ENCODE measurements around the gene FGFRL1.
A peak's percentile ranks its signal among the peaks of the same experiment; 100 is the strongest.

FGFRL1 gene

DNA sequence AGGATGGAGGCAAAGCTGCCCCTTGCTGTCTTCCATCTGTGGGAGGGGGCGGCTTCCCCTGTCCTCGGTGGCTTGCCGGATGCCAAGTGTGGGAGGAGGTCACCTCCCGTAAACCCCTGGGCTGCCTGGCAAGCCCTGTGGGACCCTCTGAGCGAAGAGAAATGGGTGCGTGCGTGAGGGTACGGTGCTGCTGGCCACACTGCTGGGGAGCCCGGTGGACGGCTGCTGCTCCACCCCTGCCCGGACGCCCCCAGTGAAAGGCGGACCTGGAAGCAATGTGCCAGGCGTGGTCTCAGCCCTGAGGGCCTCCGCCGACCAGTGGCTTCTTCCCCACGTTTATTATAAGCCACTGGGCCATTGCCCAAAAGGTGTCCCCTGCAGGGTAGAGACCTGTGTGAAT lies 29.1 kb upstream of the FGFRL1 start:
- Histone ChIP-seq H3K36me3 (ENCODE audit: insufficient read depth, low read length) (no peaks in the 10 kb centered on the region), H3K4me3 (ENCODE audit: low read length) (no peak overlapping the region), H3K9ac (ENCODE audit: low read depth, low read length) (no peak overlapping the region), H3K27me3 (ENCODE audit: control insufficient read depth, insufficient read depth, low read length) (no peaks in the 10 kb centered on the region), H3K9me3 (replicated peaks; ENCODE audit: low read length) (no peaks in the 10 kb centered on the region), H3K4me2 (ENCODE audit: low read length) (no peak overlapping the region), H3K4me1 (ENCODE audit: control insufficient read depth, insufficient read depth, low read length) (peaks cover 21% of the 10 kb centered on the region)

DNA sequence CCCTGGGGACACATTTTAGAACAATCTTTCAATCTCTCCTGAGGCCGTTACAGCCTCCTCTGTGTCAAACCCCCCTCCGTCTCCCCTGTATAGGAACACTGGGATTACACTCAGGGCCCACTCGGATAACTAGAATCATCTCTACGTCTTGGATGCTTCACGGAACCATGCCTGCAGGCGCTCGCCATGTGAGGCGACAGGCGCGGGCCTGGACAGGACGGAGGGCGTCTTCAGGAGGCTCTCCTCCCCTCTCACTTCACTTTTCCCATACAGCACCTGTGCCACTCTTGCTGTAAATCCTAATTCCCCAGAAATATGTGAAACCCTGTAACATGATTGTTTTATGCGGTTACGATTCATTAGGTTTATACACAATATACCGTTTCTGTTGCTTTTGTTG lies 28.6 kb upstream of the FGFRL1 start:
- H3K4me1 ChIP-seq (ENCODE audit: control insufficient read depth, insufficient read depth, low read length): peaks cover 26% of the 10 kb centered on the region

DNA sequence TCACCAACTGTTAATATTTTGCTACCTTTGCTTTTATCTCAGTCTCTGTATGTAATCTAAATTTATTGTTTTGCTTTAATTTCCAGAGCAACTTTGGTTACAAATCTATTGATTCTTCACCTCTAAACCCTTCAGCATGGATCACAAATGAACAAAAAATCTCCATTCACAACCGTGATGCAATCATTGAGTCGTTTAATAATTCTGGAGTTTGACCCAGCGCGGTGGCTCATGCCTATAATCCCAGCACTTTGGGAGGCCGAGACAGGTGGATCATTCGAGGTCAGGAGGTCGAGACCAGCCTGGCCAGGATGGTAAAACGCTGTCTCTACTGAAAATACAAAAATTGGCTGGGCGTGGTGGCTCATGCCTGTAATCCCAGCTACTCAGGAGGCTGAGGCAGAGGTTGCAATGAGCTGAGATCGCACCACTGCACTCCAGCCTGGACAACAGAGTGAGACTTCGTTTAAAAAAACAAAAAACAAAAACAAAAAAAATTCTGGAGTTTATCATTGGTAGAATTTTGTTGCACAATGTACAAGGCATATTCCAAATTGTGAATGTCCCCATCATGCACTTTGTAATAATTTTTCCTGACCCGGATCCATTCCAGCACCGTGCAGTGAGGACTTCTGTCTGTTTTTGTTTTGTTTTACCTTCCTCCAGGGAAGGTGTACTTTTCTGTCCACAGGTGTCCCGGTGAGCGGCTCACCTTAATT lies 26.9 kb upstream of the FGFRL1 start:
- no peaks in the 10 kb centered on the region for H3K36me3 ChIP-seq (ENCODE audit: insufficient read depth, low read length)
- no peaks in the 10 kb centered on the region for H3K9me3 ChIP-seq (replicated peaks; ENCODE audit: low read length)
- no peak overlapping the region for H3K9ac ChIP-seq (ENCODE audit: low read depth, low read length)
- peak overlapping the region; percentile 10 for H3K4me3 ChIP-seq (ENCODE audit: low read length)
- H3K4me1 ChIP-seq (ENCODE audit: control insufficient read depth, insufficient read depth, low read length): peaks cover 25% of the 10 kb centered on the region
- peak overlapping the region; percentile 53 for H3K4me2 ChIP-seq (ENCODE audit: low read length)
- H3K27me3 ChIP-seq (ENCODE audit: control insufficient read depth, insufficient read depth, low read length): no peaks in the 10 kb centered on the region

More for the DNA sequence above, 28.6 kb upstream of the FGFRL1 start:
- no peaks in the 10 kb centered on the region for H3K27me3 ChIP-seq (ENCODE audit: control insufficient read depth, insufficient read depth, low read length)
- no peak overlapping the region for H3K4me3 ChIP-seq (ENCODE audit: low read length)
- H3K9ac ChIP-seq (ENCODE audit: low read depth, low read length): no peak overlapping the region
- no peaks in the 10 kb centered on the region for H3K9me3 ChIP-seq (replicated peaks; ENCODE audit: low read length)
- no peaks in the 10 kb centered on the region for H3K36me3 ChIP-seq (ENCODE audit: insufficient read depth, low read length)
- no peak overlapping the region for H3K4me2 ChIP-seq (ENCODE audit: low read length)

DNA sequence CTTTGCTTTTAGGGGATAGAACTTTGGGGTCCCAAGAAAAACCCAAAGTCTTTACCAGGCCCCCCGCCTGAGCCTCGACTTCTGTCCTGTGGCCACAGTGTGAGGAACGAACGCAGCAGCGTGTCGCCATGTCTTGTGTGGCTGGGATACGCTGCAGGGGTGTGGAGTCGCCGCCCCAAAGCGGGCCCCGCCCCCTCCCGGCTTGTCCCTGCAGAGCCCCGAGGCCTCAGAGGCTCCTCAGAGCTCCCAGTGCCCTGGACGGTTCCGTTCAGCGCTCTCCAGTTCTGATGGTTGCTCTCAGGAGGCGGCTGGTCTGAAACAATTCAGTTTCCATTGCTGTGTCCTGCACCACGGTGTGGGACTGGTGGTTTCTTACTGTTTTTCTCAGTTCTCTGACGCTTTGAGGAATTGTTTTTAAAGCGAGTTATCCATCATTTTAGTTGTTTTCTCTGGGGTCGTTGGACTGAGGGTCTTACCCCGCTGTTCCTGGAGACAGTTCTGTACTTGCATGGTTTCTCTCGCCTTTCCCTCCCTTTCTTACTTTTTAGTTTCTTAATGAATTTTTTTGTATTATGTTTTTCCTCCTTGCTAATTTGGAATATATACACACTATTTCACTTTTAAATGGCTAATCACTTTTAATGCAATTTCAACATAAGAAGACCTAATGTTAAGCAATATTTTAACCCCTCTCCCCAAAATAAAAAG lies 26.1 kb upstream of the FGFRL1 start:
- Histone ChIP-seq H3K27me3 (ENCODE audit: control insufficient read depth, insufficient read depth, low read length) (no peaks in the 10 kb centered on the region), H3K9me3 (replicated peaks; ENCODE audit: low read length) (no peaks in the 10 kb centered on the region), H3K4me2 (ENCODE audit: low read length) (peak overlapping the region; percentile 53), H3K4me1 (ENCODE audit: control insufficient read depth, insufficient read depth, low read length) (peaks cover 23% of the 10 kb centered on the region), H3K36me3 (ENCODE audit: insufficient read depth, low read length) (peaks cover 4% of the 10 kb centered on the region), H3K9ac (ENCODE audit: low read depth, low read length) (no peak overlapping the region), H3K4me3 (ENCODE audit: low read length) (peak overlapping the region; percentile 10)

DNA sequence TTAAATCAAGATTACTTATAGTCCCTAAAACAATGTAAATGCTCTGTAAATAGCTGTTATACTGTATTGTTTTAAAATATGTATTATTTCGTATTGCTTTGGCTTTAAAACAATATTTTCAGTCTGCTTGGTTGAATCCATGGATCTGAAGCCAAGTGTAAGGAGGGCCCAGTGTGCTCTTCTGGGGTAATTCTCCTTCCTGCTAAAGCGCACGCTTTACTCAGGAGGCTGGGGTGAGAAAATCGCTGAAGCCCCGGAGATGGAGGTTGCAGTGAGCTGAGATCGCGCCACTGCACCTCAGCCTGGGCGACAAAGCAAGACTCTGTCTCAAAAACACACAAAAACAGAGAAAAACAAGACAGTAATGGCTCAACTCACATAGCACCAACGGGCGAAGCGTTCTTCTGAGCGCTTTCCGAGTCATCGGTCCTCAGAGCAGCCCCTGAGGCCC lies 25.0 kb upstream of the FGFRL1 start:
- H3K36me3 ChIP-seq (ENCODE audit: insufficient read depth, low read length): peaks cover 4% of the 10 kb centered on the region
- peaks cover 23% of the 10 kb centered on the region for H3K4me1 ChIP-seq (ENCODE audit: control insufficient read depth, insufficient read depth, low read length)
- H3K4me3 ChIP-seq (ENCODE audit: low read length): peak overlapping the region; percentile 78

DNA sequence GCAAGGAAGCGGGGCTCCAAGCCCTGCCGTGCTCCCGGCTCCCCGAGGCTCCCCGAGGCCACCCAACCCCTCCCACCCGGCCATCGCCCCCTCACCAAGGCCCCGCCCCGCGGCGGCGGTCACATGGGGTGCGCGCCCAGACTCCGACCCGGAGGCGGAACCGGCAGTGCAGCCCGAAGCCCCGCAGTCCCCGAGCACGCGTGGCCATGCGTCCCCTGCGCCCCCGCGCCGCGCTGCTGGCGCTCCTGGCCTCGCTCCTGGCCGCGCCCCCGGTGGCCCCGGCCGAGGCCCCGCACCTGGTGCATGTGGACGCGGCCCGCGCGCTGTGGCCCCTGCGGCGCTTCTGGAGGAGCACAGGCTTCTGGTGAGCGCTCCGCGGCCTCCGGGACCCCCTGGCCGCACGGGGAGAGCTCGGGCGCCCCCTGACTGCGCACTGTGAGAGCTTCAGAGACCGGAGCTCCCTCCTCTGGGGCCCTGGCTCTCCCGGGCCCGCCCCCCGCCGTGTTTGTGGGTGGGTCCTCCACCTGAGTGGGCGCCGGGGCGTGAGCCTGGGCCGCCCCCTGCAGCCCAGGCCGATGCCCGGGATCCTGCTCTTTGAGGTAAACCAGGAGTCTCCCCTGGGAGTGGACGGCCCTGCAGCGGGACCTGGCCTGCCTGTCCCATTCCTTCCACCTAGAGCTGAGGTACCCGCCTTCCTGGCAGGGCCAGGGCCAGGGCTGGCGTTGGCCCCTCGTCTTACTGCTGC lies 24.4 kb upstream of the FGFRL1 start, which contains the start of gene IDUA:
TSS of gene IDUA (plus strand) at position 166 of the 745 bp plus-strand sequence. CDS start at position 207, 41 bp downstream.
- Histone ChIP-seq H3K9me3 (replicated peaks; ENCODE audit: low read length) (no peaks in the 10 kb centered on the region), H3K4me1 (ENCODE audit: control insufficient read depth, insufficient read depth, low read length) (peaks cover 23% of the 10 kb centered on the region), H3K9ac (ENCODE audit: low read depth, low read length) (peak within 1 kb of the TSS; percentile 75), H3K4me2 (ENCODE audit: low read length) (peak within 1 kb of the TSS; percentile 91), H3K27me3 (ENCODE audit: control insufficient read depth, insufficient read depth, low read length) (no peaks in the 10 kb centered on the region), H3K4me3 (ENCODE audit: low read length) (peak within 1 kb of the TSS; percentile 78), H3K36me3 (ENCODE audit: insufficient read depth, low read length) (peaks cover 4% of the 10 kb centered on the region)

More for the DNA sequence above, 25.0 kb upstream of the FGFRL1 start:
- no peaks in the 10 kb centered on the region for H3K27me3 ChIP-seq (ENCODE audit: control insufficient read depth, insufficient read depth, low read length)
- H3K4me2 ChIP-seq (ENCODE audit: low read length): peak overlapping the region; percentile 91
- peak overlapping the region; percentile 75 for H3K9ac ChIP-seq (ENCODE audit: low read depth, low read length)
- H3K9me3 ChIP-seq (replicated peaks; ENCODE audit: low read length): no peaks in the 10 kb centered on the region

DNA sequence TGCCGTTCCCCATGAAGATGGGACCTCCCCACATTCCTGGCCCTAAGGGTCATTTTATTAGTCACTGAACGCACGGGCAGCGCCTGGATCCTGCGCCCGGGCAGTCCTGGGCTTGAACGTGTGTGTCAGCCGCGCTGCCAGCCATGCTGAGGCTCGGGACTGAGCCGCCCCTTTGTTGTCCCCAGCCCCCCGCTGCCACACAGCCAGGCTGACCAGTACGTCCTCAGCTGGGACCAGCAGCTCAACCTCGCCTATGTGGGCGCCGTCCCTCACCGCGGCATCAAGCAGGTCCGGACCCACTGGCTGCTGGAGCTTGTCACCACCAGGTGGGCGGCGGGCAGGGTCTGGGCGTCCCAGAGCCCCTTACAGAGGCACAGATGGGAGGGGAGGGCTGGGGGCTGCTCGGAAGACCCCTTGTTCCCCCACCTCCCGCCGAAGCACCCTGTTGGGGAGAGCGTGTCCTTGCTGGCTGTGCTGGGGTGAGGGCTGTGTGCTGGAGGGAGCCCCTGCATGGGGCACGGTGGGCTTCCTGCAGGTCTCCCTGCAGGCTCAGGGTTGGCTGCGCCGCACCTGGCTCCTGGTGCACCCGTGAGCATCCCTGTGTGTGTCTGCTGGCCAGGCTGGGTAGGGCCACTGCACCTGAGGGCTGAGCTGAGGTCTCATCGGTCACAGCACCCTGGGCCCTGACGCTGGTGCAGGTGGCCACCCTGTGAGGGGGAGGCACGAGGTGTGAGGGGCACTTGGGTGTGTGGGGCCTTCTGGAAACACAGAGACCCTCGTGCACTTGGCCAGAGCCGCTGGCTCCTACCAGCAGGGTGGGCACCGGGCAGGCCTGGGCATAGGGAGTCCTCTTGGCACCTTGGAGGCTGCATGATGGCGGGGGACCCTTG lies 23.6 kb upstream of the FGFRL1 start:
- Histone ChIP-seq H3K4me3 (ENCODE audit: low read length) (peak overlapping the region; percentile 78), H3K9me3 (replicated peaks; ENCODE audit: low read length) (no peaks in the 10 kb centered on the region), H3K4me1 (ENCODE audit: control insufficient read depth, insufficient read depth, low read length) (peaks cover 23% of the 10 kb centered on the region), H3K36me3 (ENCODE audit: insufficient read depth, low read length) (peaks cover 4% of the 10 kb centered on the region), H3K27me3 (ENCODE audit: control insufficient read depth, insufficient read depth, low read length) (no peaks in the 10 kb centered on the region), H3K4me2 (ENCODE audit: low read length) (peak overlapping the region; percentile 91), H3K9ac (ENCODE audit: low read depth, low read length) (peak overlapping the region; percentile 75)

DNA sequence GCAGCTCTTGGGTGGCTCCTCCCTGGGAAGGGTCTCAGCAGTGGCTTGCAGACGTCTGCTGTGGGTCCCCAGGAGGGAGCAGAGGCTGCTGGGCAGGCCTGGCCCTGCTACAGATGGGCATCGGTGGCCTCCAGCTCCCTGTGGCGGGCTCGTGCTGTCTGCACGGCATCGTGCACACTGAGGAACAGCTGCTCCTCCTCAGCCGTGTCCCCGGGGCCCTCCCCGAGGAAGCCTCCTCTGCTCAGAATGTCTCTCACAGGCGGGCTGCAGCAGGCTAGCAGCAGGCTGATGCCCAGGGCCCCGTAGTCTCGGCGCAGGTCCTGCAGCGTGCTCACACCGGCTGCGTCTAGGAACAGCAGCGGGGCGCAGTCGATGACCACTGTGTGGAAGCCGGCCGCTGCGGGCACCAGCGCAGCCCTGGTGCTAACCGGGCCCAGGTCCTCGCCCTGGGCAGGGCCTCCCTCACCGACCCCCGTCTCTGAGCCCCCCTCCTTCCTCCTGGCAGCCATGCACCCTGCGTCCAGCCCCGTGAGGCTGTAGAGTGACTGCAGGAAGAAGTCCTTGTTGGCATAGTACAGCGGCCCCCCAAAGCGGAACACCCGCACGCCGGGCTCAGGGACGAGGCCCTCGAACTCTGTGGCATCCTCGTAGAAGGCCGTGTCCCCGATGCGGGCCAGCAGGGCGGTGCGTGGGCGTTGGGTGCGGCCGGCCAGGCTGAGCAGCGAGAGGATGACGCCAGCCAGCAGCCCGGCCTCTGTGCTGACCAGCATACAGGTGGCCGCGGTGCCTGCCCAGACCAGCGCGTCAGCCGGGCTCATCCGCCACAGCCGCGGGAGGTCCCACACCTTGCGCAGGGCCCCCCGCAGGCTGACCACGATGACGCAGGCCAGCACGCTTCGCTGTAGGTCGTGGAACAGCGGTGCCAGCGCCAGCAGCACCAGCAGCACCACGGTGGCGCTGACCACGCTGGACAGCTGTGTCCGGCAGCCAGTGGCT lies 22.4 kb upstream of the FGFRL1 start:
- Histone ChIP-seq H3K9ac (ENCODE audit: low read depth, low read length) (no peak overlapping the region), H3K4me3 (ENCODE audit: low read length) (no peak overlapping the region), H3K4me1 (ENCODE audit: control insufficient read depth, insufficient read depth, low read length) (peaks cover 23% of the 10 kb centered on the region), H3K36me3 (ENCODE audit: insufficient read depth, low read length) (peaks cover 4% of the 10 kb centered on the region), H3K27me3 (ENCODE audit: control insufficient read depth, insufficient read depth, low read length) (no peaks in the 10 kb centered on the region), H3K4me2 (ENCODE audit: low read length) (peak overlapping the region; percentile 91), H3K9me3 (replicated peaks; ENCODE audit: low read length) (no peaks in the 10 kb centered on the region)

DNA sequence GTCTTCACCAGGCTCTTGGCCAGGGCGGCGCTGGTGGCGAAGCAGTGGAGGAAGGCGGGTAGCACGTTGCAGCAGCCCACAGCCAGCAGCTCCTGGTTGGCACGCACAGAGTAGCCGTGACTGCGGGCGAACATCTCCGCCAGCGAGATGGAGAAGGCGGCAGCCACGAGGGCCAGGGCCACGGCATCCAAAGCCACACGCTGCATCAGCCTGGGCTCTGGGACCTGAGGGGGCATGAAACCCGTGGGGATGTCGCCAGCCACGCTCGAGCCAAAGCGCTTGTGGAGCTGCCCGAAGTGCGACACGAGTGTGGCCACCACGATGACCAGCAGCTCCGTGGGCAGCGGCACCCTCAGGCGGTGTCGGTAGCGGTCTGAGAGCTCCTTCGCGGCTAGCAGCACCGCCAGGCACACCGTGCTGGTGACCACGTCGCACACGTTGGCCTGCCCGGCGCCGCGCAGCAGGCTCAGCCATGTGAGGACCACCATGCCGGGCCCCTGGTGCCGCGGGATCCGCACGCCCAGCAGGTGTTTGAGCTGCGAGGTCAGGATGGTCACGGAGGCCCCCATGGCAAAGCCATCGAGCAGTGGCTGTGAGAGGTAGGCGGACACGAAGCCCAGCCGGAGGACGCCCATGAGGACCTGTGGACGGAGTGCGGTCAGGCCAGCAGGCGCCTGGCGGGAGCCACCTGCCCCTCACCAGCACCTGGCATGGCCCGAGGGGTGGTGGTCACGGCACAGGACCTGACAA lies 21.5 kb upstream of the FGFRL1 start:
- peaks cover 21% of the 10 kb centered on the region for H3K4me1 ChIP-seq (ENCODE audit: control insufficient read depth, insufficient read depth, low read length)
- no peak overlapping the region for H3K4me2 ChIP-seq (ENCODE audit: low read length)
- H3K4me3 ChIP-seq (ENCODE audit: low read length): no peak overlapping the region
- peaks cover 4% of the 10 kb centered on the region for H3K36me3 ChIP-seq (ENCODE audit: insufficient read depth, low read length)
- no peaks in the 10 kb centered on the region for H3K9me3 ChIP-seq (replicated peaks; ENCODE audit: low read length)
- no peaks in the 10 kb centered on the region for H3K27me3 ChIP-seq (ENCODE audit: control insufficient read depth, insufficient read depth, low read length)
- H3K9ac ChIP-seq (ENCODE audit: low read depth, low read length): no peak overlapping the region
